ENCODE data around the gene RMI2. TPM values are rescaled to one million over a fixed set of nuclear protein-coding genes. Genes with fewer than 3 reads are reported as not detected.
A peak's percentile ranks its signal among the peaks of the same experiment; 100 is the strongest.

RMI2 gene
- total RNA-seq = 1 to 10 TPM; 2.6 to 6.3 (median 2.7) TPM

GRCh38 chr16:11345040-11345862 is at the start of gene RMI2:
Gene RMI2 (plus strand): TSS chr16:11345459. CDS start chr16:11345472, 13 bp downstream.
- TF ChIP-seq POLR2A (IDR thresholded peaks at IDR 0.05) (peak in 3 of 4 donors; percentile 21 to 52 (median 43)), CTCF (IDR thresholded peaks at IDR 0.05) (peak in 4 of 6 experiments; percentile 20 to 54 (median 42)), EP300 (IDR thresholded peaks at IDR 0.05) (no peak), POLR2AphosphoS5 (IDR thresholded peaks at IDR 0.05) (peak; percentile 26 to 69)
- DNase-seq (peak; percentile 96 to 99), ATAC-seq (ENCODE audit: low FRiP score in 2 of 2) (peak; percentile 93 to 98)
- Histone ChIP-seq H3K4me3 (peak within 1 kb of the TSS; percentile 47 to 92 (median 66)), H3K4me1 (peaks cover 19 to 37% (median 21%) of the 10 kb centered on the region in 4 donors), H3K9me3 (no peaks in the 10 kb centered on the region), H3K36me3 (no peaks in the 10 kb centered on the region), H3K27ac (peak within 1 kb of the TSS in 1 of 4 donors; percentile 59), H3K27me3 (no peaks in the 10 kb centered on the region)
- 0 to 1% methylated on average over 32 to 47 of the region's 82 CpGs for WGBS, 2 donors

GRCh38 chr16:11295672-11296071 is 49.6 kb upstream of the RMI2 start:
- ATAC-seq (ENCODE audit: low FRiP score in 2 of 2) (no peak), DNase-seq (no peak)
- no peak overlapping the region for H3K27ac ChIP-seq
- no peaks in the 10 kb centered on the region for H3K36me3 ChIP-seq
- no peak overlapping the region for H3K4me3 ChIP-seq
- H3K4me1 ChIP-seq = peaks cover 15 to 25% (median 17%) of the 10 kb centered on the region in 4 donors
- no peak for TF ChIP-seq CTCF (IDR thresholded peaks at IDR 0.05)
- TF ChIP-seq EP300 (IDR thresholded peaks at IDR 0.05) = no peak
- no peak for TF ChIP-seq POLR2AphosphoS5 (IDR thresholded peaks at IDR 0.05)
- no peak for TF ChIP-seq POLR2A (IDR thresholded peaks at IDR 0.05)
- no peaks in the 10 kb centered on the region for H3K9me3 ChIP-seq
- no peaks in the 10 kb centered on the region for H3K27me3 ChIP-seq
- WGBS, 2 donors = 90% methylated on average over 4 of the region's 4 CpGs

GRCh38 chr16:11296351-11296705 is 48.9 kb upstream of the RMI2 start:
- H3K36me3 ChIP-seq = no peaks in the 10 kb centered on the region
- ATAC-seq (ENCODE audit: low FRiP score in 2 of 2) = no peak
- no peaks in the 10 kb centered on the region for H3K9me3 ChIP-seq
- no peak overlapping the region for H3K4me3 ChIP-seq
- peaks cover 15 to 22% (median 17%) of the 10 kb centered on the region in 4 donors for H3K4me1 ChIP-seq
- 59 to 86% methylated on average over 3 of the region's 3 CpGs for WGBS, 2 donors
- DNase-seq = no peak
- no peaks in the 10 kb centered on the region for H3K27me3 ChIP-seq
- peak overlapping the region in 1 of 4 donors; percentile 12 for H3K27ac ChIP-seq
- TF ChIP-seq CTCF (IDR thresholded peaks at IDR 0.05) = no peak
- no peak for TF ChIP-seq POLR2AphosphoS5 (IDR thresholded peaks at IDR 0.05)

GRCh38 chr16:11296706-11297491 is 48.4 kb upstream of the RMI2 start:
- H3K36me3 ChIP-seq = no peaks in the 10 kb centered on the region
- peak in 1 of 2 donors; percentile 41 for DNase-seq
- no peak for TF ChIP-seq POLR2AphosphoS5 (IDR thresholded peaks at IDR 0.05)
- no peak for TF ChIP-seq CTCF (IDR thresholded peaks at IDR 0.05)
- no peak for TF ChIP-seq POLR2A (IDR thresholded peaks at IDR 0.05)
- no peak for TF ChIP-seq EP300 (IDR thresholded peaks at IDR 0.05)

More at GRCh38 chr16:11296706-11297491, 48.4 kb upstream of the RMI2 start:
- peak overlapping the region; percentile 41 to 62 (median 60) for H3K27ac ChIP-seq
- no peaks in the 10 kb centered on the region for H3K9me3 ChIP-seq
- no peaks in the 10 kb centered on the region for H3K27me3 ChIP-seq
- H3K4me3 ChIP-seq = peak overlapping the region in 2 of 4 donors; percentile 17 to 21
- 46 to 47% methylated on average over 9 of the region's 10 CpGs for WGBS, 2 donors
- H3K4me1 ChIP-seq = peaks cover 15 to 22% (median 17%) of the 10 kb centered on the region in 4 donors
- peak in 1 of 2 donors; percentile 19 for ATAC-seq (ENCODE audit: low FRiP score in 2 of 2)
